Measurements from ENCODE around the gene SYDE2. TPM values are rescaled to one million over a fixed set of nuclear protein-coding genes. Genes with fewer than 3 reads are reported as not detected.

Gene SYDE2
- total and polyA plus RNA-seq, 9 of the 15 experiments (the other 6 are each of a cell fraction or from before 2014, with no cell fraction given): 0.39 to 8.7 (median 4.5) TPM

GRCh38 chr1:85135392-85135798, 65.4 kb downstream of the SYDE2 start (continued):
- no peak for TF ChIP-seq TAL1 (IDR thresholded peaks at IDR 0.05)
- no peak for TF ChIP-seq MLLT1 (IDR thresholded peaks at IDR 0.05)
- TF ChIP-seq CHD7 (IDR thresholded peaks at IDR 0.05; ENCODE audit: low read depth, low read length): no peak
- TF ChIP-seq PHF8 (IDR thresholded peaks at IDR 0.05; ENCODE audit: borderline replicate concordance, low read length): no peak
- no peak for TF ChIP-seq CBX8 (IDR thresholded peaks at IDR 0.05; ENCODE audit: borderline replicate concordance, extremely low read depth, low read depth, low read length, poor library complexity, severe bottlenecking)
